ENCODE data around the gene SLC24A3. TPM values are rescaled to one million over a fixed set of nuclear protein-coding genes. Genes with fewer than 3 reads are reported as not detected.

Gene SLC24A3
- total RNA-seq, 2 donors from 2014 or later, result 1.4 to 3.7 TPM

GRCh38 chr20:19746396-19746795, 534.0 kb downstream of the SLC24A3 start:
- no peaks in the 10 kb centered on the region for H3K27me3 ChIP-seq
- H3K4me3 ChIP-seq, result no peak overlapping the region
- H3K4me1 ChIP-seq, result no peaks in the 10 kb centered on the region
- H3K36me3 ChIP-seq, result no peaks in the 10 kb centered on the region
- no peak overlapping the region for H3K27ac ChIP-seq
- TF ChIP-seq CTCF (IDR thresholded peaks at IDR 0.05), result no peak
- H3K9me3 ChIP-seq, result peaks cover 0 to 6% of the 10 kb centered on the region in 2 donors
- DNase-seq (ENCODE audit: low spot score), result no peak

- Histone ChIP-seq H3K36me3 (no peaks in the 10 kb centered on the region), H3K4me3 (no peak overlapping the region)
Measured at GRCh38 chr20:19747903-19748302, 535.5 kb downstream of the SLC24A3 start.

GRCh38 chr20:19748681-19749080, 536.2 kb downstream of the SLC24A3 start:
- Histone ChIP-seq H3K27me3 (no peaks in the 10 kb centered on the region), H3K9me3 (peaks cover 0 to 6% of the 10 kb centered on the region in 2 donors), H3K27ac (no peak overlapping the region), H3K4me1 (no peaks in the 10 kb centered on the region), H3K4me3 (no peak overlapping the region), H3K36me3 (no peaks in the 10 kb centered on the region)
- no peak for DNase-seq (ENCODE audit: low spot score)
- TF ChIP-seq CTCF (IDR thresholded peaks at IDR 0.05), result no peak

More at GRCh38 chr20:19747903-19748302, 535.5 kb downstream of the SLC24A3 start:
- Histone ChIP-seq H3K9me3 (peaks cover 0 to 6% of the 10 kb centered on the region in 2 donors), H3K4me1 (no peaks in the 10 kb centered on the region), H3K27ac (no peak overlapping the region), H3K27me3 (no peaks in the 10 kb centered on the region)
- TF ChIP-seq CTCF (IDR thresholded peaks at IDR 0.05), result no peak
- no peak for DNase-seq (ENCODE audit: low spot score)

- H3K9me3 ChIP-seq, result peaks cover 0 to 6% of the 10 kb centered on the region in 2 donors
Measured at GRCh38 chr20:19749618-19750071, 537.2 kb downstream of the SLC24A3 start.

GRCh38 chr20:19750101-19750606, 537.7 kb downstream of the SLC24A3 start:
- H3K27ac ChIP-seq, result no peak overlapping the region
- no peaks in the 10 kb centered on the region for H3K36me3 ChIP-seq
- peaks cover 0 to 6% of the 10 kb centered on the region in 2 donors for H3K9me3 ChIP-seq
- H3K4me1 ChIP-seq, result no peaks in the 10 kb centered on the region
- DNase-seq (ENCODE audit: low spot score), result no peak
- no peak overlapping the region for H3K4me3 ChIP-seq
- TF ChIP-seq CTCF (IDR thresholded peaks at IDR 0.05), result no peak
- H3K27me3 ChIP-seq, result no peaks in the 10 kb centered on the region

More at GRCh38 chr20:19749618-19750071, 537.2 kb downstream of the SLC24A3 start:
- Histone ChIP-seq H3K4me3 (no peak overlapping the region), H3K27ac (no peak overlapping the region), H3K4me1 (no peaks in the 10 kb centered on the region), H3K36me3 (no peaks in the 10 kb centered on the region), H3K27me3 (no peaks in the 10 kb centered on the region)
- TF ChIP-seq CTCF (IDR thresholded peaks at IDR 0.05), result no peak
- no peak for DNase-seq (ENCODE audit: low spot score)
